Measurements from ENCODE around the gene ALKBH2.

The ALKBH2 gene

DNA sequence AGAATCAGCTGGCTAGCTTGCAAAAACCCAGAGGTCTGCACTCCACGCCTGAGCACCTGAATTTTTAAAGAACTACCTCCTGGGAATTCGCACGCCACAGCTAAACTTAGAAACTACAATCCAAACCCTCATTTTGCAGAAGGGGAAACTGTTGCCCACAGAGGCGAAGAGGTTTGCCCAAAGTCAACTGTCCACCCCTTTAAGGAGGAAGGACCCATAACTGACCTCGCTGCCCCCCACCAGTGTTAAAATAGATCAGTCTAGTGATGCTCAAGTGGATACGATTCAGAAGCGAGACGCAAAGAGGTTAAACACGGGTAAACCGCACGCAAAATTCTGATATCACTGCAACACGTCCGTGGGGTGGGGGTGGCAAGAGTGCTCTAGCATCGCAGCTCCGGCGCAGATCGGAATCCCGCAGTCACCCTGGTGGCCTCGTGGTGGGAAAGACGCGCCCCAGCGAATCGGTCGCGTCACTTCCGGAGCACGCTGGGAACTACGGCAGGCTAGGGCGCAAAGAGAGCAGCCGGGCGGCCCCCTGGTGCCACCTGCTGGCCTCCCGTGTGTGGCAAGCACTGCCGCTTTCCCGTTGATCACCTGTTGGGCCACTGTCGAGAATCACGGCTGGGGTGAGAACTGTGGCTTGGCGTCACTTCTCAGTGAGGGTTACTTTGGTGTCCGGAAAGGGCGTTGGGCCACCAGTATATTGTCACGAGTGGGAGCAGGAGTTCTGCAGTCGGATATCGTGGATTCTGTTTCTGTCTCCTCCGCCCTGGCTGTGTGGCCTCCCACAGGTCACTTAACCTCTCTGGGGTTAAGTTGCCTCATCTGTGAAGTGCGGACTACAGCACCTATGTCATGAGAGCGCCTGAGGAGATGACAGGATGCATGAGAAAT is at the start of gene ALKBH2:
ALKBH2 (minus strand) TSS at position 451 of the 897 bp plus-strand sequence. CDS start 686 bp downstream, outside the sequence.
- H3K27ac ChIP-seq (ENCODE audit: low read depth, low read length), result peak within 1 kb of the TSS; percentile 62
- no peaks in the 10 kb centered on the region for H3K27me3 ChIP-seq (ENCODE audit: control insufficient read depth, insufficient read depth, low read length)
- H3K36me3 ChIP-seq (ENCODE audit: control insufficient read depth, insufficient read depth, low read length), result peaks cover 14% of the 10 kb centered on the region
- H3K9ac ChIP-seq (ENCODE audit: low read length), result peak within 1 kb of the TSS; percentile 81
- H3K4me1 ChIP-seq (ENCODE audit: control insufficient read depth, insufficient read depth, low read length), result peaks cover 13% of the 10 kb centered on the region
- peak within 1 kb of the TSS; percentile 85 for H3K4me3 ChIP-seq (ENCODE audit: low read length)

DNA sequence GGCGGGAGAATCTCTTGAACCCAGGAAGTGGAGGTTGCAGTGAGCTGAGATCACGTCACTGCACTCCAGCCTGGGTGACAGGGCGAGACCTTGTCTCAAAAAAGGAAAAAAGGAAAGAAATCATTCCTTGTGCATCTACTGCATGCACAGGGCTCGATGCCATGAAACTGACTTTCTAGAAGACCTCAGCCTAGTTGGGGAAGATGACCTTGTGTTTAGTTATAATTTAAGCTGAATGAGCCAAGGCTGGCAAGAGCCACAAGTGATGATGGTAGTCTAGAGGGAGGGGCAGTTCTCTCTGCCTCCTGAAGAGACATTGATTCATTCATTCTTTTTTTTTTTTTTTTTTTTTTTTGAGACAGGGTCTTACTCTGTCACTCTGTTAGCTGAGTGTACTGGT is 47.3 kb upstream of the ALKBH2 start:
- Histone ChIP-seq H3K4me3 (ENCODE audit: low read length) (no peak overlapping the region), H3K27ac (ENCODE audit: low read depth, low read length) (no peak overlapping the region), H3K4me1 (ENCODE audit: control insufficient read depth, insufficient read depth, low read length) (no peaks in the 10 kb centered on the region), H3K27me3 (ENCODE audit: control insufficient read depth, insufficient read depth, low read length) (no peaks in the 10 kb centered on the region), H3K9ac (ENCODE audit: low read length) (no peak overlapping the region), H3K36me3 (ENCODE audit: control insufficient read depth, insufficient read depth, low read length) (peaks cover 3% of the 10 kb centered on the region)

DNA sequence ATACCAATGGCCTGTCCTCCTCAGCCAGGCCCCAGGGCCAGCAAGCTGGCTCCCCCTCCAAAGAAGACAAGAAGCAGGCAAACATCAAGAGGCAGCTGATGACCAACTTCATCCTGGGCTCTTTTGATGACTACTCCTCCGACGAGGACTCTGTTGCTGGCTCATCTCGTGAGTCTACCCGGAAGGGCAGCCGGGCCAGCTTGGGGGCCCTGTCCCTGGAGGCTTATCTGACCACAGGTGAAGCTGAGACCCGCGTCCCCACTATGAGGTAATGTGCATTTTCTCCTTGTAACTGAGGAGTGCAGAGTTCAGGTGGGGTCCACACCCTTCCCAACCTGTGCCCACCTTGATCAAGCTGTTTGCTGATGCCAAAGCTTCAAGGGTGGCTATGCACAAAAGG is 46.5 kb upstream of the ALKBH2 start:
- H3K27ac ChIP-seq (ENCODE audit: low read depth, low read length), result no peak overlapping the region
- H3K27me3 ChIP-seq (ENCODE audit: control insufficient read depth, insufficient read depth, low read length), result no peaks in the 10 kb centered on the region
- peaks cover 3% of the 10 kb centered on the region for H3K36me3 ChIP-seq (ENCODE audit: control insufficient read depth, insufficient read depth, low read length)
- no peak overlapping the region for H3K4me3 ChIP-seq (ENCODE audit: low read length)
- H3K4me1 ChIP-seq (ENCODE audit: control insufficient read depth, insufficient read depth, low read length), result no peaks in the 10 kb centered on the region
- no peak overlapping the region for H3K9ac ChIP-seq (ENCODE audit: low read length)

DNA sequence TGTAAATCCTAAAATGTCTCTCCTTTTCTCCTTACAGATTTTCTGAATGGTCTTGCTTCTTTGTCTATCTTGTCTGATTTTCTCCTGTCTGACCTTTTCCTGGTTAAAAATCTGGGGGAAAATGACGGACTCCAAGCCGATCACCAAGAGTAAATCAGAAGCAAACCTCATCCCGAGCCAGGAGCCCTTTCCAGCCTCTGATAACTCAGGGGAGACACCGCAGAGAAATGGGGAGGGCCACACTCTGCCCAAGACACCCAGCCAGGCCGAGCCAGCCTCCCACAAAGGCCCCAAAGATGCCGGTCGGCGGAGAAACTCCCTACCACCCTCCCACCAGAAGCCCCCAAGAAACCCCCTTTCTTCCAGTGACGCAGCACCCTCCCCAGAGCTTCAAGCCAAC is 46.1 kb upstream of the ALKBH2 start:
- H3K36me3 ChIP-seq (ENCODE audit: control insufficient read depth, insufficient read depth, low read length), result peaks cover 3% of the 10 kb centered on the region
- peaks cover 2% of the 10 kb centered on the region for H3K4me1 ChIP-seq (ENCODE audit: control insufficient read depth, insufficient read depth, low read length)
- H3K4me3 ChIP-seq (ENCODE audit: low read length), result no peak overlapping the region
- no peak overlapping the region for H3K9ac ChIP-seq (ENCODE audit: low read length)
- no peaks in the 10 kb centered on the region for H3K27me3 ChIP-seq (ENCODE audit: control insufficient read depth, insufficient read depth, low read length)
- no peak overlapping the region for H3K27ac ChIP-seq (ENCODE audit: low read depth, low read length)

DNA sequence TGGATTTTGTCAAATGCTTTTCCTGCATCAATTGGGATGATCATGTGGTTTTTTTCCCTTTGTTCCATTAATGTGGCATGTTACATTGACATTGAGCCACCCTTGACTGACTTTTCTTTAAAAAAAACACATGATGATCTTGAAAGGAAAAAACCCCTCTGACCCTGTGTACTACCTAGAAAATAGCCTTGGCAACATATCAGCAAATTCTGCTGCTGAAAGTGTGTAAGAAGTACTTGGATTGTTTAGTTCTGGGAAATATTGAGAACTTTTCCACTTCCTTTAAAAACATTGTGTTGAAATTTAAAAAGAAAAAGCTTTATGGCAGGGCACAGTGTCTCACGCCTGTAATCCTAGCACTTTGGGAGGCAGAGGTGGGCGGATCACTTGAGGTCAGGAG is 43.8 kb upstream of the ALKBH2 start:
- no peak overlapping the region for H3K27ac ChIP-seq (ENCODE audit: low read depth, low read length)
- H3K9ac ChIP-seq (ENCODE audit: low read length), result no peak overlapping the region
- H3K4me1 ChIP-seq (ENCODE audit: control insufficient read depth, insufficient read depth, low read length), result peaks cover 5% of the 10 kb centered on the region
- H3K27me3 ChIP-seq (ENCODE audit: control insufficient read depth, insufficient read depth, low read length), result no peaks in the 10 kb centered on the region
- H3K4me3 ChIP-seq (ENCODE audit: low read length), result no peak overlapping the region
- peaks cover 3% of the 10 kb centered on the region for H3K36me3 ChIP-seq (ENCODE audit: control insufficient read depth, insufficient read depth, low read length)

DNA sequence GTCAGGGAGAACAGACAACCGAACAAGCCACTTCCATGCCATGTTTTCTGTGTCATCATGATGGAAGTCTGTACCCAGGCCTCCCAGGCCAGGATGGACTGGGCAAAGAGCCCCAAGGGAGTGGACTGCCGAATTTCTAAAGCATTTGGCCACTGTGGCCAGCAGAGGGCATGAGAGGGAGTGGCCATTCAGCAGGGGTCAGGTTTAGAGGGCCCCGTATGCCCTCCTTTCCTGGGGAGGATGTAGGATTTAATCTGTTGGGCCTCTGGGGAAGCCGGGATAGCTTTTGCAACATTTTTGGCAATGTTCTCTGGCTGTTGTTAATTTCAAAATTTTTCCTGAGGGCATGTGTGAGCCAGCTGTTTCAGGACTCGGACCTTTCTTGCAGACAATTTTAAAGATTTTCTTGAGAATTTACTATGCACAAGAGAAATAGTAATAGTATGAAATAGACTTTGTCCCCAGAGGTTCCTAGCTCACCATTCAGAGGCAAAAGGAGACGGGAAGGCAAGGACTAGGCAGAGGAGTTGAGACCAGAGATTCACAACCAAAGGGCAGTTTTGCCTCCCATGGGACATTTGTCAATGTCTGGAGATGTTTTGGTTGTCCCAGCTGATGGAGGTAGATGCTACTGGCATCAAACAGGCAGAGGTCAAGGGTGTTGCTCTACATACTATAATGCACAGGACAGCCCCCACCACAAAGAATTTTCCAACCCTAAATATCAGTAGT is 41.1 kb upstream of the ALKBH2 start:
- no peak overlapping the region for H3K4me3 ChIP-seq (ENCODE audit: low read length)
- peaks cover 8% of the 10 kb centered on the region for H3K4me1 ChIP-seq (ENCODE audit: control insufficient read depth, insufficient read depth, low read length)
- H3K9ac ChIP-seq (ENCODE audit: low read length), result no peak overlapping the region

DNA sequence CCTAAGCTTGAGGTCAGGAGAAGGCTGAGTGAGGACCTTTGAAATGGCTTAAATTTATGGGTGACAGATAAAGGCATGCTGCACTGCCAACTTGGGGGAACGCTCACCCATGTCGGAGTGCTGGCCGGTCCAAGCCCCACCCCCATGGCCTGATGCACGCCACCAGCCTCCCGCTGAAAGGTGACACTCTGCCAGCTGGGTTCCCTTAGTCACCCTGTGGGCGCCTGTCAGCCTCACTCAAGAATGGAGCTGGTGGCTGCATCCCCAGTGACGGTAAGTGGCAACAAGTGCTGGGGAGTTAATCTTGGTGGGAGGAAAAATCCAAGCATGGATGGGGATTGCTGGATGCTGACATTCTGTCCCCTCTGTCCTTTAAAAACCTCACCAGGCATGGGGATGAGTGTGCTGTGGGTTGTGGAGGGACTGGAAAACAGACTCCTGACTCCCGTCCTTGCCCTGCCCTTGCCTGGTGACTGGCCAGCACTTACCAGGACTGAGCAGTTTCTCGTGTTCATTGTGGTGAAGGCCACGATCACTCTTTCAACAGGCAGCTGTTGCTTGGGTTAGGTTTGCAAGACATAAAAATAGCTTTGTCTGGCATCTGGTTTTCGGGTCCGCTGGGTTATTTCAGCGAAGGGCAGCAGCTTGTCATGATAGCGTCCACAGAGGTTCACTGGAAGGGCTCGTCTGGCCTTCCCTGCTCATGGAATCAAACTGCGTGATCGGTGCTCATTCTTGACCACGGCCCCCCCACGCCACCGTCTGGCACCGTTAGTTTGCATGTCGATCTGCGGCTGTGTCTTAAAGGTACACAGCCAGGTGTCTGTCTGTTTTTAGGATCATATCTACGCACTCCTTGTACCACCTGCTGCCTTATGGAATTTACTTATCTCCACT is 38.1 kb upstream of the ALKBH2 start:
- Histone ChIP-seq H3K4me1 (ENCODE audit: control insufficient read depth, insufficient read depth, low read length) (peaks cover 8% of the 10 kb centered on the region), H3K9ac (ENCODE audit: low read length) (no peak overlapping the region), H3K4me3 (ENCODE audit: low read length) (peak overlapping the region; percentile 9), H3K27me3 (ENCODE audit: control insufficient read depth, insufficient read depth, low read length) (no peaks in the 10 kb centered on the region), H3K36me3 (ENCODE audit: control insufficient read depth, insufficient read depth, low read length) (no peaks in the 10 kb centered on the region), H3K27ac (ENCODE audit: low read depth, low read length) (peak overlapping the region; percentile 67)

More for the DNA sequence above, 41.1 kb upstream of the ALKBH2 start:
- Histone ChIP-seq H3K27me3 (ENCODE audit: control insufficient read depth, insufficient read depth, low read length) (no peaks in the 10 kb centered on the region), H3K27ac (ENCODE audit: low read depth, low read length) (peak overlapping the region; percentile 39), H3K36me3 (ENCODE audit: control insufficient read depth, insufficient read depth, low read length) (no peaks in the 10 kb centered on the region)

DNA sequence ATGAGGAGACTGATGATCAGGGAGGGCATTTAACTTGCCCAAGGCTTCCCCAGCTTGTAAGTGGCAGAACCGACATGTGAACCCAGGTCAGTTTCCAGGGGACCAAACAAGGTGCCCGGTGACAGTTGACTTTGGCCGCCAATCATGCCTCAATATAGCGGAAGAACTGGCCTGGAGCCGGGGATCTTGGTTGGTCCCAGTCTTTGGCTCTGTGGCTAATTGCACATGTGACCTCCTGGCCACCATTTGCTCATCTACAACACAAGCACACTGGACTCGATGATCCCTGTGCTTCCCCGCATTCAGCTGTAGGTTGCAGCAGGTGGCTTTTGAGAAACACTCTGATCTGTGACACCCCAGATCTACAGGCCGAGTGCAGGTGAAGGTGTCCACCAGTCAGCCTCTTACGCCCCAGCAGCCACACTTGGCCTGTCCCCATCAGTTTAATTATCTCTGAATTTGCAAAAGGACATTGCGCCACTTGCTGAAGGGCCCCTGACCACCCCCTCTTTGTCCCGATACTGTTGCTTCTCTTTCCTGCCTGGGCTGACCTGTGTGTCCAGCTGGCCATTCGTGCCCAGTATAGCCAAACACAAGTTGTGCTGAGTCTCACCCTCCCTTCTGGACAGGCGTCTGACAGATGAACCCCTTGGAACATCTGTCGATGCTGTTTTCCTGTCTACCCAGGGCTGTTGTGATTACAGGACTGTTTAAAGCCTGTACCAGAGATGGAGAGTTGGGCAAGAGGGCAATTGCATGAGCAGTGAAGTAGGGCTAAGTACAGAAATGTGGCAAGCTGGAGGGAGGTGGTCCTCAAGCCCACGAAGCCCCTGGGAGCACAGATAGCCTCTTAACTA is 37.3 kb upstream of the ALKBH2 start:
- Histone ChIP-seq H3K27ac (ENCODE audit: low read depth, low read length) (peak overlapping the region; percentile 67), H3K36me3 (ENCODE audit: control insufficient read depth, insufficient read depth, low read length) (no peaks in the 10 kb centered on the region), H3K4me1 (ENCODE audit: control insufficient read depth, insufficient read depth, low read length) (peaks cover 13% of the 10 kb centered on the region), H3K27me3 (ENCODE audit: control insufficient read depth, insufficient read depth, low read length) (no peaks in the 10 kb centered on the region), H3K4me3 (ENCODE audit: low read length) (no peak overlapping the region), H3K9ac (ENCODE audit: low read length) (no peak overlapping the region)

DNA sequence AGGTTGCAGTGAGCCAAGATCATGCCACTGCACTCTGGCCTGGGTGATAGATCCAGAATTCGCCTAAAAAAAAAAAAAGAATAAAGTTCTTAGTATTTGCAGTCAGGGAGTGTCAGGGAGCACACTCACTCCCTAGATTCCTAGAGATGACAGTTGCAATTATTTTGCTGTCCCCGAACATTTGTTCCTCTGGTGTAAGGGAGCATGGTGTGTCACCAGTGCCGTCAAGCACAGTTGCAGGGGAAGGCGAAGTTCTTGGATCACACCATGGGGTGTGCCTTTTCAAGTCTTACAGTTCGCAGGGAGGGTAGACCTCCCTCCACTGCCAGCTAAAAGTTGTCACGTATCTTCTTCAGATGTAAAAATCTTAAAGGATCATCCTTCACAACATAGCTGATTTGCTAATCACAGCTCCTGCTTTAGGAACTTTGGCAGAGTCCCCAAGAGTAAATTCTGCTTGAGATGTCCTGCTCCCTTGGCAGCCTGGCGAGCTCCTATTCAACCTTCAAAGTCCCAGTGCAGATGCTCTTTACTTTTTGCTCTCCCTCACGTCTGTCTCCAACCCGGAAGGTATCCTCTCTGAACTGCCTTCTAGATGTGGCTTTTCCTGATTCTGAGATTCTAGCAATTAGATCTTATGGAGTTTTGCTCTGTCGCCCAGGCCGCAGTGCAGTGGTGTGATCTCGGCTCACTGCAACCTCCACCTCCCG is 34.4 kb upstream of the ALKBH2 start:
- H3K27ac ChIP-seq (ENCODE audit: low read depth, low read length), result no peak overlapping the region
- H3K27me3 ChIP-seq (ENCODE audit: control insufficient read depth, insufficient read depth, low read length), result no peaks in the 10 kb centered on the region
- H3K4me1 ChIP-seq (ENCODE audit: control insufficient read depth, insufficient read depth, low read length), result peaks cover 11% of the 10 kb centered on the region
- H3K36me3 ChIP-seq (ENCODE audit: control insufficient read depth, insufficient read depth, low read length), result no peaks in the 10 kb centered on the region
- H3K9ac ChIP-seq (ENCODE audit: low read length), result no peak overlapping the region
- H3K4me3 ChIP-seq (ENCODE audit: low read length), result no peak overlapping the region

DNA sequence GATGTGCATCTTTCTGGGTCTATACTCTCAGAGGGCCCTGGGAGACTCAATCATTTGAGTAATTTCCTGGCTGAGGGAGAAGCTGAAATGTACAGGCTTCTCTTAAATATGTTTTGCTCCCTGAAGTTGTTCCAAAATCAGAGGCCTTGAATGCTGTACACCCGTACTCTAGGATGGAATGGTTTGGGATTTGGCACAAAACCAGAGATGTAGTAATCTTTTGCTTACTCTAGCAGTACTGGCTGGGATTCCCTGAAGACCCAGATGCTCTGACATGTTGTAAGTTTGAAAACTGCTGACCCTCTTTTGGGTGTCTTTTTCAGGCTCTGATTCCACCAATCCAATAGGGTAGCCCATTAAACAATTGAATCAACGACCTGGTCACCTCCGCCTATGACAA is 33.5 kb upstream of the ALKBH2 start:
- H3K4me1 ChIP-seq (ENCODE audit: control insufficient read depth, insufficient read depth, low read length), result peaks cover 11% of the 10 kb centered on the region
- no peak overlapping the region for H3K9ac ChIP-seq (ENCODE audit: low read length)
- no peaks in the 10 kb centered on the region for H3K36me3 ChIP-seq (ENCODE audit: control insufficient read depth, insufficient read depth, low read length)
- H3K27me3 ChIP-seq (ENCODE audit: control insufficient read depth, insufficient read depth, low read length), result no peaks in the 10 kb centered on the region
- no peak overlapping the region for H3K4me3 ChIP-seq (ENCODE audit: low read length)
- no peak overlapping the region for H3K27ac ChIP-seq (ENCODE audit: low read depth, low read length)

DNA sequence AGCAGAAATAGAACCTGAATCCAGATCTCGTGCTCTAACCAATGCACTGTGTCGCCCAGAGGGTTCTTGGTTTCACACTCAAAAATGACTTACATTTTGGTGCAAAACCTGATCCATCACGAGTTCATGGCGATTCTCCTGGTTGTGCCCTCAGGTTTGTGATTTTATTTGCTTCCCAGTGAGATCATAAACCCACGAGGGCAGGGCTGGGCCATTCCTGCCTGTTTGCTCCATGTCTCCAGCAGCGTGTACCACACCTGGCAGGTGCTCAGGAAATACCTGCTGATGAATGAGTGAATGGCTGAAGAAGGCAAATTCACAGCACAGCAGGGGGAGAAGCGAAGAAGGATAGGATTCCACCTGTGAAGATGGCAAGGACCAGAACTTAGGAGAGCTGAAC is 32.5 kb upstream of the ALKBH2 start:
- Histone ChIP-seq H3K36me3 (ENCODE audit: control insufficient read depth, insufficient read depth, low read length) (no peaks in the 10 kb centered on the region), H3K4me3 (ENCODE audit: low read length) (no peak overlapping the region), H3K9ac (ENCODE audit: low read length) (no peak overlapping the region), H3K27ac (ENCODE audit: low read depth, low read length) (peak overlapping the region; percentile 72), H3K4me1 (ENCODE audit: control insufficient read depth, insufficient read depth, low read length) (peaks cover 8% of the 10 kb centered on the region), H3K27me3 (ENCODE audit: control insufficient read depth, insufficient read depth, low read length) (no peaks in the 10 kb centered on the region)

Measured in rectal smooth muscle tissue (tissue), 1 donor.